Measurements from ENCODE around the gene FBXL17.

FBXL17 gene

GRCh38 chr5:108375768-108376167 lies 6.1 kb downstream of the FBXL17 start:
- in situ Hi-C loops (cut with HindIII; ENCODE audit: low sequenced_read_pairs), result no loop called here

GRCh38 chr5:108373426-108373825 lies 8.5 kb downstream of the FBXL17 start:
- in situ Hi-C loops (cut with HindIII; ENCODE audit: low sequenced_read_pairs), result no loop called here

- in situ Hi-C loops (cut with HindIII; ENCODE audit: low sequenced_read_pairs), result no loop called here
Measured at GRCh38 chr5:108372369-108372768, 9.5 kb downstream of the FBXL17 start.

GRCh38 chr5:108371263-108371662 lies 10.6 kb downstream of the FBXL17 start:
- in situ Hi-C loops (cut with HindIII; ENCODE audit: low sequenced_read_pairs), result no loop called here

GRCh38 chr5:108369167-108369566 lies 12.7 kb downstream of the FBXL17 start:
- in situ Hi-C loops (cut with HindIII; ENCODE audit: low sequenced_read_pairs), result no loop called here

GRCh38 chr5:108367679-108368334 lies 14.1 kb downstream of the FBXL17 start:
- in situ Hi-C loops (cut with HindIII; ENCODE audit: low sequenced_read_pairs), result no loop called here

GRCh38 chr5:108366500-108366899 lies 15.4 kb downstream of the FBXL17 start:
- in situ Hi-C loops (cut with HindIII; ENCODE audit: low sequenced_read_pairs), result no loop called here

- in situ Hi-C loops (cut with HindIII; ENCODE audit: low sequenced_read_pairs), result no loop called here
Measured at GRCh38 chr5:108361771-108362170, 20.1 kb downstream of the FBXL17 start.

- in situ Hi-C loops (cut with HindIII; ENCODE audit: low sequenced_read_pairs), result no loop called here
Measured at GRCh38 chr5:108361239-108361638, 20.7 kb downstream of the FBXL17 start.

- in situ Hi-C loops (cut with HindIII; ENCODE audit: low sequenced_read_pairs), result no loop called here
Measured at GRCh38 chr5:108360280-108360679, 21.6 kb downstream of the FBXL17 start.

GRCh38 chr5:108356286-108356685 lies 25.6 kb downstream of the FBXL17 start:
- in situ Hi-C loops (cut with HindIII; ENCODE audit: low sequenced_read_pairs), result no loop called here

- in situ Hi-C loops (cut with HindIII; ENCODE audit: low sequenced_read_pairs), result no loop called here
Measured at GRCh38 chr5:108353087-108353486, 28.8 kb downstream of the FBXL17 start.

GRCh38 chr5:108345541-108346171 lies 36.2 kb downstream of the FBXL17 start:
- in situ Hi-C loops (cut with HindIII; ENCODE audit: low sequenced_read_pairs), result no loop called here

- in situ Hi-C loops (cut with HindIII; ENCODE audit: low sequenced_read_pairs), result loop anchor here (5.0 kb wide), 1 partner anchor 92 kb away; no protein-coding TSS in a partner anchor
Measured at GRCh38 chr5:108344103-108344822, 37.6 kb downstream of the FBXL17 start.

- in situ Hi-C loops (cut with HindIII; ENCODE audit: low sequenced_read_pairs), result loop anchor here (5.0 kb wide), 1 partner anchor 90 kb away; no protein-coding TSS in a partner anchor
Measured at GRCh38 chr5:108341866-108342265, 40.0 kb downstream of the FBXL17 start.

- in situ Hi-C loops (cut with HindIII; ENCODE audit: low sequenced_read_pairs), result loop anchor here (5.0 kb wide), 1 partner anchor 88 kb away; no protein-coding TSS in a partner anchor
Measured at GRCh38 chr5:108340131-108340530, 41.8 kb downstream of the FBXL17 start.

GRCh38 chr5:108339220-108339619 lies 42.7 kb downstream of the FBXL17 start:
- in situ Hi-C loops (cut with HindIII; ENCODE audit: low sequenced_read_pairs), result no loop called here

GRCh38 chr5:108334225-108334624 lies 47.7 kb downstream of the FBXL17 start:
- in situ Hi-C loops (cut with HindIII; ENCODE audit: low sequenced_read_pairs), result no loop called here

- in situ Hi-C loops (cut with HindIII; ENCODE audit: low sequenced_read_pairs), result no loop called here
Measured at GRCh38 chr5:108326982-108327381, 54.9 kb downstream of the FBXL17 start.

GRCh38 chr5:108324886-108325285 lies 57.0 kb downstream of the FBXL17 start:
- in situ Hi-C loops (cut with HindIII; ENCODE audit: low sequenced_read_pairs), result no loop called here

- in situ Hi-C loops (cut with HindIII; ENCODE audit: low sequenced_read_pairs), result no loop called here
Measured at GRCh38 chr5:108321341-108321740, 60.6 kb downstream of the FBXL17 start.

- in situ Hi-C loops (cut with HindIII; ENCODE audit: low sequenced_read_pairs), result no loop called here
Measured at GRCh38 chr5:108320231-108320630, 61.7 kb downstream of the FBXL17 start.

All from endothelial cell of hepatic sinusoid (primary cell).